H9 (cell line): Measurements from ENCODE around the gene ATP6V0B. TPM values are rescaled to one million over a fixed set of nuclear protein-coding genes. Genes with fewer than 3 reads are reported as not detected.

Experiments
- DNase-seq: peaks from one replicate; pipeline ENCODE4 v3.0.0-alpha.2; 2017
- H2AFZ ChIP-seq: one replicate; pipeline ENCODE4 v1.6.1; 2013; ENCODE audit warnings: mild to moderate bottlenecking, low read length, control low read depth, moderate library complexity
- H2AK5ac ChIP-seq: 2 replicates; pipeline ENCODE4 v1.6.1; 2013; ENCODE audit warnings: low read length, control low read depth, mixed read lengths; ENCODE audit not compliant: insufficient read length
- H2BK120ac ChIP-seq: one replicate; pipeline ENCODE4 v1.6.1; 2013; ENCODE audit warnings: low read depth, mild to moderate bottlenecking, low read length, control low read depth, inconsistent platforms; ENCODE audit not compliant: poor library complexity, severe bottlenecking
- H2BK12ac ChIP-seq: 2 replicates; pipeline ENCODE4 v1.6.1; 2013; ENCODE audit warnings: low read length, control low read depth, mixed read lengths, low read depth; ENCODE audit not compliant: insufficient read length
- H2BK15ac ChIP-seq: 2 replicates; pipeline ENCODE4 v1.6.1; 2013; ENCODE audit warnings: low read depth, low read length, control low read depth
- H2BK20ac ChIP-seq: one replicate; pipeline ENCODE4 v1.6.1; 2013; ENCODE audit warnings: low read depth, mild to moderate bottlenecking, low read length, control low read depth, inconsistent platforms; ENCODE audit not compliant: poor library complexity, severe bottlenecking
- H2BK5ac ChIP-seq: 2 replicates; pipeline ENCODE4 v1.6.1; 2013; ENCODE audit warnings: low read length, control low read depth, mixed read lengths; ENCODE audit not compliant: insufficient read length
- H3K14ac ChIP-seq: 2 replicates; pipeline ENCODE4 v1.6.1; 2013; ENCODE audit warnings: low read length, control low read depth; ENCODE audit not compliant: insufficient read depth
- H3K18ac ChIP-seq: 2 replicates; pipeline ENCODE4 v1.6.1; 2013; ENCODE audit warnings: low read depth, mild to moderate bottlenecking, mixed read lengths, low read length, control low read depth; ENCODE audit not compliant: insufficient read length
- H3K23ac ChIP-seq: 2 replicates; pipeline ENCODE4 v1.6.1; 2013; ENCODE audit warnings: low read length, control low read depth, mixed read lengths, low read depth; ENCODE audit not compliant: insufficient read length
- H3K23me2 ChIP-seq: 2 replicates; pipeline ENCODE4 v1.6.1; 2013; ENCODE audit warnings: low read depth, mild to moderate bottlenecking, mixed read lengths, low read length, control low read depth; ENCODE audit not compliant: insufficient read length, poor library complexity, severe bottlenecking
- H3K27ac ChIP-seq: 2 replicates; pipeline ENCODE4 v1.5.1; 2013; ENCODE audit warnings: low read length, control low read depth, mixed read lengths, low read depth; ENCODE audit not compliant: insufficient read length
- H3K27me3 ChIP-seq: 2 replicates; pipeline ENCODE4 v1.6.1; 2013; ENCODE audit warnings: low read length, control low read depth, inconsistent platforms; ENCODE audit not compliant: insufficient read depth
- H3K4ac ChIP-seq: 2 replicates; pipeline ENCODE4 v1.6.1; 2013; ENCODE audit warnings: low read depth, mild to moderate bottlenecking, control low read depth, inconsistent platforms, low read length, moderate library complexity
- H3K4me1 ChIP-seq: 2 replicates; pipeline ENCODE4 v1.6.1; 2013; ENCODE audit warnings: low read length, control low read depth, inconsistent platforms; ENCODE audit not compliant: insufficient read depth
- H3K4me2 ChIP-seq: 2 replicates; pipeline ENCODE4 v1.6.1; 2013; ENCODE audit warnings: low read length, control low read depth, mixed read lengths; ENCODE audit not compliant: insufficient read length, insufficient read depth
- H3K56ac ChIP-seq: 2 replicates; pipeline ENCODE4 v1.6.1; 2013; ENCODE audit warnings: low read depth, mild to moderate bottlenecking, mixed read lengths, low read length, control low read depth; ENCODE audit not compliant: insufficient read length
- H3K79me1 ChIP-seq: 2 replicates; pipeline ENCODE4 v1.6.1; 2013; ENCODE audit warnings: low read depth, mild to moderate bottlenecking, moderate library complexity, low read length, control low read depth, inconsistent platforms; ENCODE audit not compliant: insufficient read depth, poor library complexity, severe bottlenecking
- H3K79me2 ChIP-seq: 2 replicates; pipeline ENCODE4 v1.6.1; 2013; ENCODE audit warnings: low read length, control low read depth, inconsistent platforms; ENCODE audit not compliant: insufficient read depth
- H3K9ac ChIP-seq: 2 replicates; pipeline ENCODE4 v1.6.1; 2013; ENCODE audit warnings: low read length, control low read depth, mixed read lengths; ENCODE audit not compliant: insufficient read length; ENCODE audit errors: extremely low read depth
- H3K9me3 ChIP-seq: one replicate; pipeline ENCODE4 v1.6.1; 2013; ENCODE audit warnings: low read depth, low read length, inconsistent platforms; ENCODE audit not compliant: control insufficient read depth
- H3T11ph ChIP-seq: one replicate; pipeline ENCODE4 v1.6.1; 2013; ENCODE audit warnings: mild to moderate bottlenecking, low read length, control low read depth, inconsistent platforms
- H4K20me1 ChIP-seq: one replicate; pipeline ENCODE4 v1.6.1; 2013; ENCODE audit not compliant: control insufficient read depth, insufficient read length, insufficient read depth
- H4K5ac ChIP-seq: 2 replicates; pipeline ENCODE4 v1.6.1; 2013; ENCODE audit warnings: low read depth, mild to moderate bottlenecking, mixed read lengths, low read length, control low read depth; ENCODE audit not compliant: insufficient read length
- H4K8ac ChIP-seq: replicated peaks from 2 replicates; pipeline ENCODE4 v1.6.1; 2013; ENCODE audit warnings: low read length, control low read depth, mixed read lengths, low read depth; ENCODE audit not compliant: insufficient read length
- H4K91ac ChIP-seq: 2 replicates; pipeline ENCODE4 v1.6.1; 2013; ENCODE audit warnings: low read depth, mild to moderate bottlenecking, moderate library complexity, mixed read lengths, low read length, control low read depth; ENCODE audit not compliant: insufficient read length
- H3K27ac Mint-ChIP-seq, 3 experiments: 2 replicates in 2 of 3; 3 replicates in 1 of 3; pipeline ENCODE4 v1.8.0; 2020 to 2021; ENCODE audit warnings: mixed read lengths in 3 of 3, mild to moderate bottlenecking in 1 of 3, moderate library complexity in 1 of 3
- H3K27me3 Mint-ChIP-seq: 2 replicates; pipeline ENCODE4 v1.8.0; 2021; ENCODE audit warnings: low read depth, mild to moderate bottlenecking, moderate library complexity, mixed read lengths
- H3K36me3 Mint-ChIP-seq, 3 experiments: 2 replicates in 2 of 3; 3 replicates in 1 of 3; pipeline ENCODE4 v1.8.0; 2020 to 2021; ENCODE audit warnings: low read depth in 3 of 3, mixed read lengths in 3 of 3; ENCODE audit not compliant: insufficient read depth in 1 of 3
- H3K4me1 Mint-ChIP-seq, 2 experiments: 2 replicates each; pipeline ENCODE4 v1.8.0; 2020; ENCODE audit warnings: mixed read lengths in 2 of 2
- H3K4me3 Mint-ChIP-seq, 2 experiments: 2 replicates in 1 of 2; 3 replicates in 1 of 2; pipeline ENCODE4 v1.8.0; 2020 to 2021; ENCODE audit warnings: mild to moderate bottlenecking in 2 of 2, mixed read lengths in 2 of 2, moderate library complexity in 1 of 2
- H3K9me3 Mint-ChIP-seq, 2 experiments: 2 replicates in 1 of 2; 3 replicates in 1 of 2; pipeline ENCODE4 v1.8.0; 2020; ENCODE audit warnings: mild to moderate bottlenecking in 2 of 2, mixed read lengths in 2 of 2, moderate library complexity in 1 of 2
- CTCF ChIP-seq: fragments of 200-600 bp; sonication (generic); conservative IDR thresholded peaks from 3 replicates; pipeline ENCODE4 v1.8.0; 2021; ENCODE audit warnings: antibody characterized with exemption, mild to moderate bottlenecking
- WGBS: extraction: QIAGEN DNeasy Blood & Tissue Kit; methylation state at CpG from one replicate; pipeline ENCODE4 v1.1.7; 2013; ENCODE audit warnings: missing lambda C conversion rate, low lambda C conversion rate, mixed read lengths; ENCODE audit not compliant: insufficient read length; ENCODE audit errors: extremely low coverage; 5-methylcytosine and 5-hydroxymethylcytosine counted together
- total RNA-seq: library from RNA; stranded (reverse); gene quantifications from 2 replicates; pipeline ENCODE4 v1.2.1, GENCODE V29; 2021

ATP6V0B gene
- total RNA-seq, 1 experiment from 2014 or later = 131 TPM

- H3K27me3 Mint-ChIP-seq = peaks cover 1% of the 10 kb centered on the region
- peak within 1 kb of the TSS; percentile 81 for H3K4me2 ChIP-seq
These were observed 4.9 kb upstream of the ATP6V0B start, which contains the start of gene DPH2 for GRCh38 chr1:43969746-43970466. Gene DPH2, plus strand, starts transcription at chr1:43970010. Its CDS starts 166 bp downstream, at chr1:43970176.

More at GRCh38 chr1:43969746-43970466, 4.9 kb upstream of the ATP6V0B start, which contains the start of gene DPH2:
- Histone ChIP-seq H3T11ph (no peak within 1 kb of the TSS), H2BK20ac (no peak within 1 kb of the TSS), H2AFZ (no peak within 1 kb of the TSS), H3K23ac (no peak within 1 kb of the TSS), H2BK120ac (no peak within 1 kb of the TSS), H3K79me2 (no peaks in the 10 kb centered on the region; the same call in 1 of the 2 replicates), H3K9me3 (no peaks in the 10 kb centered on the region), H3K18ac (no peak within 1 kb of the TSS), H3K14ac (no peak within 1 kb of the TSS; the same call in 1 of the 2 replicates), H4K5ac (no peak within 1 kb of the TSS), H4K8ac (no peak within 1 kb of the TSS), H3K79me1 (peaks cover 3% of the 10 kb centered on the region), H2AK5ac (no peak within 1 kb of the TSS), H3K27me3 (no peaks in the 10 kb centered on the region), H3K4ac (no peak within 1 kb of the TSS), H3K56ac (no peak within 1 kb of the TSS), H4K91ac (no peak within 1 kb of the TSS), H4K20me1 (no peaks in the 10 kb centered on the region), H3K4me1 (no peaks in the 10 kb centered on the region; the same call in 1 of the 2 replicates), H2BK5ac (no peak within 1 kb of the TSS), H2BK12ac (no peak within 1 kb of the TSS), H3K9ac (peak within 1 kb of the TSS; percentile 68), H3K23me2 (peaks cover 11% of the 10 kb centered on the region), H2BK15ac (no peak within 1 kb of the TSS), H3K27ac (no peak within 1 kb of the TSS)
- Mint-ChIP-seq H3K9me3 (no peaks in the 10 kb centered on the region), H3K4me1 (peaks cover 18 to 20% of the 10 kb centered on the region in 2 experiments), H3K4me3 (peak within 1 kb of the TSS; percentile 98 to 100), H3K27ac (peak within 1 kb of the TSS in 2 of 3 experiments; percentile 59 to 95; a peak in 4 of 7 replicates), H3K36me3 (peaks cover 10 to 29% (median 14%) of the 10 kb centered on the region in 3 experiments; a peak in 6 of 7 replicates)
- no CpG with 5 or more reads among the region's 47 CpGs for WGBS
- peak; percentile 99 for DNase-seq
- TF ChIP-seq CTCF = 0 out of 3 replicates have a peak, but pooled peaks have one; percentile 14
